Vagina (tissue), 2 donors: Measurements from ENCODE around the gene RRAS. TPM values are rescaled to one million over a fixed set of nuclear protein-coding genes. Genes with fewer than 3 reads are reported as not detected.

Source experiments
- DNase-seq, 2 donors: peaks; one replicate each; pipeline ENCODE4 v3.0.0-alpha.2; 2017; ENCODE audit errors: extremely low spot score in 2 of 2
- H3K27ac ChIP-seq: fragments of 200-600 bp; sonication (generic); one replicate; pipeline ENCODE4 v1.5.1; 2019
- H3K27me3 ChIP-seq: fragments of 200-600 bp; sonication (generic); one replicate; pipeline ENCODE4 v1.5.1; 2019
- H3K36me3 ChIP-seq, 2 donors: fragments of 200-600 bp; sonication (generic); one replicate each; pipeline ENCODE4 v1.5.1; 2017 to 2019
- H3K4me1 ChIP-seq: fragments of 200-600 bp; sonication (generic); one replicate; pipeline ENCODE4 v1.5.1; 2019
- H3K4me3 ChIP-seq, 2 donors: fragments of 200-600 bp; sonication (generic); 1 replicate in 1 of 2; 2 replicates in 1 of 2; pipeline ENCODE4 v1.5.1; 2016 to 2019
- H3K9me3 ChIP-seq: fragments of 200-600 bp; sonication (generic); one replicate; pipeline ENCODE4 v1.5.1; 2019
- POLR2A ChIP-seq, 2 donors: fragments of 450-650 bp; IDR thresholded peaks; one replicate each; pipeline ENCODE4 v1.6.1; 2017; ENCODE audit warnings: antibody characterized with exemption in 2 of 2, mild to moderate bottlenecking in 2 of 2, moderate library complexity in 2 of 2
- POLR2AphosphoS5 ChIP-seq, 2 donors: sonication (generic); formaldehyde crosslinking; IDR thresholded peaks; one replicate each; pipeline ENCODE4 v1.9.0; 2017; ENCODE audit warnings: antibody characterized with exemption in 2 of 2, mild to moderate bottlenecking in 2 of 2, low read depth in 1 of 2; ENCODE audit not compliant: insufficient read depth in 1 of 2
- intact Hi-C: fragments of 100-400 bp; cut with DNase I; formaldehyde crosslinking; loops from one replicate; pipeline ENCODE4 v1.15.1; 2023
- total RNA-seq: library from RNA; depleted of rRNA; stranded (reverse); fragments of >200 nt; gene quantifications from one replicate; pipeline ENCODE4 v1.2.3, GENCODE V29; 2016
- TF ChIP-seq, protein P1 (sequence below), 3 experiments: fragments of 450-650 bp in 2 of 3; fragments of 200-600 bp in 1 of 3; sonication (generic) in 1 of 3; IDR thresholded peaks; one replicate each; pipeline ENCODE4 v1.5.1; 2017 to 2019; ENCODE audit warnings: antibody characterized with exemption in 3 of 3, mild to moderate bottlenecking in 2 of 3, moderate library complexity in 2 of 3

Gene RRAS
- total RNA-seq, 1 donor from 2014 or later, result 112 TPM

DNA sequence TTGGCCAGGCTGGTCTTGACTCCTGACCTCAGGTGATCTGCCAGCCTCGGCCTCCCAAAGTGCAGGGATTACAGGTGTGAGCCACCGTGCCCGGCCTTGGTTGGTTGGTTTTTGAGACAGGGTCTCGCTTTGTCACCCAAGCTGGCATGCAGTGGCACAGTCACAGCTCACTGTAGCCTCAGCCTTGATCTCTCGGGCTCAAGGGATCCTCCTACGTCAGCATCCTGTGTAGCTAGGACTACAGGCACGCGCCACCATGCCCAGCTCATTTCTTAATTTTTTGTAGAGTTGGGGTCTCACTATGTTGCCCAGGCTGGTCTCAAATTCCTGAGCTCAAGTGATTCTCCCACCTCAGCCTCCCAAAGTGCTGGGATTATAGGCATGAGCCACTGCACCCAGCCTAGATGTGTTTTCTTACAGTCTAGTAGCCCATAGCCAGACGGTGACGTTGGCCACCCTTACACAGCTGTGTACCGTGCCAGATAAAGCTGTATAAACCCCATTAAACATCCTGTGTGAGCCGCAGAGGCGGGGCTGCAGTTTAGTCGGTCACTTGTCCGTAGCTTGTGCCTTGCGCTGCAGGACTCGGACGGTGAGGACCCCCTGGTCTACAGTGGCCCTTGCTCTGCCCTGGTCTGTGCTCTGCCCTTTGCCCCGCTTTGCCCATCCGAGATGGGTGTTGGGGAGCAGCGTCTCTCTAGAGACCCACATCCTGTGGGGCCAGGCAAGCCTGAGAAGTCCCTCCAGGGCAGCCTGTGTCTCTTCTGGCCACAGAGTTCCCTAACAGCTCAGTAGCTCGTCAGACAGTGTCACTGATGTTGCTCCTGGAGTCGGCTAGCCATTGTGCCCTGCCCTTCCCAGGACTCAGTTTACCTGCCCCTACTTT, 15.9 kb upstream of the RRAS start:
- DNase-seq, result no peak
- Histone ChIP-seq H3K4me1 (no peaks in the 10 kb centered on the region), H3K4me3 (no peak overlapping the region), H3K27ac (no peak overlapping the region), H3K27me3 (no peaks in the 10 kb centered on the region), H3K36me3 (peaks cover 4 to 93% of the 10 kb centered on the region in 2 donors), H3K9me3 (no peaks in the 10 kb centered on the region)
- TF ChIP-seq, protein P1, sequence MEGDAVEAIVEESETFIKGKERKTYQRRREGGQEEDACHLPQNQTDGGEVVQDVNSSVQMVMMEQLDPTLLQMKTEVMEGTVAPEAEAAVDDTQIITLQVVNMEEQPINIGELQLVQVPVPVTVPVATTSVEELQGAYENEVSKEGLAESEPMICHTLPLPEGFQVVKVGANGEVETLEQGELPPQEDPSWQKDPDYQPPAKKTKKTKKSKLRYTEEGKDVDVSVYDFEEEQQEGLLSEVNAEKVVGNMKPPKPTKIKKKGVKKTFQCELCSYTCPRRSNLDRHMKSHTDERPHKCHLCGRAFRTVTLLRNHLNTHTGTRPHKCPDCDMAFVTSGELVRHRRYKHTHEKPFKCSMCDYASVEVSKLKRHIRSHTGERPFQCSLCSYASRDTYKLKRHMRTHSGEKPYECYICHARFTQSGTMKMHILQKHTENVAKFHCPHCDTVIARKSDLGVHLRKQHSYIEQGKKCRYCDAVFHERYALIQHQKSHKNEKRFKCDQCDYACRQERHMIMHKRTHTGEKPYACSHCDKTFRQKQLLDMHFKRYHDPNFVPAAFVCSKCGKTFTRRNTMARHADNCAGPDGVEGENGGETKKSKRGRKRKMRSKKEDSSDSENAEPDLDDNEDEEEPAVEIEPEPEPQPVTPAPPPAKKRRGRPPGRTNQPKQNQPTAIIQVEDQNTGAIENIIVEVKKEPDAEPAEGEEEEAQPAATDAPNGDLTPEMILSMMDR (IDR thresholded peaks at IDR 0.05), result no peak
- TF ChIP-seq POLR2AphosphoS5 (IDR thresholded peaks at IDR 0.05; ENCODE audit: insufficient read depth in 1 of 2, low read depth in 1 of 2), result no peak
- no peak for TF ChIP-seq POLR2A (IDR thresholded peaks at IDR 0.05)
- intact Hi-C loops, result no loop called here

DNA sequence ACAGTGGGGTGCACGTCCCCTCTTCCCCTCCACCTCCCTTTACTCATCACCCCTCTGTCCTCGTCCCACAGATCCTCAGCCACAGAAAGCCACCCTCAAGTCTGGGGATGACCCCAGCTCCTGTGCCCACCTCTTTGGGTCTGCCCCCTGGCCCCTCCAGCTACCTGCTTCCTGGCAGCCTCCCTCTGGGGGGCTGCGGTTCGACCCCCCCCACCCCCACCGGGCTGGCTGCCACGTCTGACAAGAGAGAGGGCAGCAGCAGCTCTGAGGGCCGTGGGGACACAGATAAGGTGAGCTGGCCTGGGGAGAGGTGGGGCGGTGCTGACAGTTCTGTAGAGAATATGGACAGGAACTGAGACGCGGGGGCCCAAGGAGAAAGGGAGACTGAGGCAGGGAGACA, 14.6 kb upstream of the RRAS start:
- intact Hi-C loops, result no loop called here
- Histone ChIP-seq H3K4me3 (no peak overlapping the region), H3K27me3 (no peaks in the 10 kb centered on the region), H3K27ac (no peak overlapping the region), H3K36me3 (peaks cover 4 to 92% of the 10 kb centered on the region in 2 donors), H3K9me3 (no peaks in the 10 kb centered on the region), H3K4me1 (no peaks in the 10 kb centered on the region)
- TF ChIP-seq, protein P1 (IDR thresholded peaks at IDR 0.05), result no peak
- TF ChIP-seq POLR2AphosphoS5 (IDR thresholded peaks at IDR 0.05; ENCODE audit: insufficient read depth in 1 of 2, low read depth in 1 of 2) (no peak), POLR2A (IDR thresholded peaks at IDR 0.05) (no peak)
- DNase-seq, result no peak

DNA sequence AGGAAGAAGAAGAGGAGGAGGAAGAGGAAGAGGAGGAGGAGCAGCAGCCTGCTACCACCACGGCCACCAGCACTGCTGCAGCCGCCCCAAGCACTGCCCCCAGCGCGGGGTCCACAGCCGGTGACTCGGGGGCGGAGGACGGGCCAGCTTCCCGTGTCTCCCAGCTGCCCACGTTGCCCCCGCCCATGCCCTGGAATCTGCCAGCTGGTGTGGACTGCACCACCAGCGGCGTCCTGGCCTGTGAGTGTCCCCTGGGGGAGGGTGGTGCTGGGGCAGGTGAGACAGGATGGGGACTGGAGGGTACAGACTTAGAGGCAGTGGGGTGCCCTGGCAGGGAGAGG, 13.5 kb upstream of the RRAS start:
- H3K36me3 ChIP-seq, result peaks cover 4 to 87% of the 10 kb centered on the region in 2 donors
- TF ChIP-seq, protein P1 (IDR thresholded peaks at IDR 0.05), result no peak
- TF ChIP-seq POLR2A (IDR thresholded peaks at IDR 0.05), result no peak
- no peak for TF ChIP-seq POLR2AphosphoS5 (IDR thresholded peaks at IDR 0.05; ENCODE audit: insufficient read depth in 1 of 2, low read depth in 1 of 2)
- H3K4me1 ChIP-seq, result no peaks in the 10 kb centered on the region
- H3K27ac ChIP-seq, result no peak overlapping the region
- H3K27me3 ChIP-seq, result no peaks in the 10 kb centered on the region
- intact Hi-C loops, result no loop called here
- no peak overlapping the region for H3K4me3 ChIP-seq
- H3K9me3 ChIP-seq, result no peaks in the 10 kb centered on the region
- no peak for DNase-seq

DNA sequence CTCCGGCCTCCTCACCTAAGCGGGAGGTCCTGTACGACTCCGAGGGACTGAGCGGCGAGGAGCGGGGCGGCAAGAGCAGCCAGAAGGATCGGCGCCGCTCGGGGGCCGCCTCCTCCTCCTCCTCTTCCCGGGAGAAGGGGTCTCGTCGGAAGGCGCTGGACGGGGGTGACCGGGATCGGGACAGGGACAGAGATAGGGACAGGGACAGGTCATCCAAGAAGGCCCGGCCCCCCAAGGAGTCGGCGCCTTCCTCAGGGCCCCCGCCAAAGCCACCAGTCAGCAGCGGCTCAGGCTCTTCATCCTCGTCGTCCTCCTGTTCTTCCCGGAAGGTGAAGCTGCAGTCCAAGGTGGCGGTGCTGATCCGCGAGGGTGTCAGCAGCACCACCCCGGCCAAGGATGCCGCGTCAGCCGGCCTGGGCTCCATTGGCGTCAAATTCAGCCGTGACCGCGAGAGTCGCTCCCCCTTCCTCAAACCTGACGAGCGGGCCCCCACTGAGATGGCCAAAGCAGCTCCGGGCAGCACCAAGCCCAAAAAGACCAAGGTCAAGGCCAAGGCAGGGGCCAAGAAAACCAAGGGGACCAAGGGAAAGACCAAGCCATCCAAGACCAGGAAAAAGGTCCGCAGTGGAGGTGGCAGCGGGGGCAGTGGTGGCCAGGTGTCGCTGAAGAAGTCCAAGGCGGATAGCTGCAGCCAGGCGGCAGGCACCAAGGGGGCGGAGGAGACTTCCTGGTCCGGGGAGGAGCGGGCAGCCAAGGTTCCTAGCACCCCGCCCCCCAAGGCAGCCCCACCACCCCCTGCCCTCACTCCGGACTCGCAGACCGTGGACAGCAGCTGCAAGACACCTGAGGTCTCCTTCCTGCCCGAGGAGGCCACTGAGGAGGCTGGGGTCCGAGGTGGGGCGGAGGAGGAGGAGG, 12.9 kb upstream of the RRAS start:
- H3K27me3 ChIP-seq, result no peaks in the 10 kb centered on the region
- no peak overlapping the region for H3K4me3 ChIP-seq
- no peaks in the 10 kb centered on the region for H3K4me1 ChIP-seq
- peaks cover 4 to 81% of the 10 kb centered on the region in 2 donors for H3K36me3 ChIP-seq
- H3K9me3 ChIP-seq, result no peaks in the 10 kb centered on the region
- no peak overlapping the region for H3K27ac ChIP-seq
- TF ChIP-seq POLR2AphosphoS5 (IDR thresholded peaks at IDR 0.05; ENCODE audit: insufficient read depth in 1 of 2, low read depth in 1 of 2) (no peak), POLR2A (IDR thresholded peaks at IDR 0.05) (no peak)
- TF ChIP-seq, protein P1 (IDR thresholded peaks at IDR 0.05), result no peak
- intact Hi-C loops, result no loop called here
- DNase-seq, result no peak
